Skeletal muscle tissue (tissue), 4 donors: ENCODE measurements around the gene ZSCAN23. TPM values are rescaled to one million over a fixed set of nuclear protein-coding genes. Genes with fewer than 3 reads are reported as not detected.
"Not testable (repeated sequence)": the region's sequence is repeated elsewhere in the genome, so short reads cannot be mapped to it uniquely, and the experiment has no call there.

Source experiments
- H3K27ac ChIP-seq: one replicate; pipeline ENCODE4 v1.7.0; 2013; ENCODE audit warnings: mild to moderate bottlenecking, low read depth, low read length, inconsistent platforms
- H3K27me3 ChIP-seq, 3 donors: one replicate each; pipeline ENCODE4 v1.7.0; 2013; ENCODE audit warnings: low read length in 3 of 3; ENCODE audit not compliant: control insufficient read depth in 3 of 3, insufficient read depth in 3 of 3
- H3K36me3 ChIP-seq, 3 donors: one replicate each; pipeline ENCODE4 v1.7.0; 2013; ENCODE audit warnings: low read length in 3 of 3; ENCODE audit not compliant: control insufficient read depth in 3 of 3, insufficient read depth in 3 of 3
- H3K4me1 ChIP-seq, 3 donors: one replicate each; pipeline ENCODE4 v1.7.0; 2013; ENCODE audit warnings: low read length in 3 of 3, mild to moderate bottlenecking in 3 of 3; ENCODE audit not compliant: control insufficient read depth in 3 of 3, insufficient read depth in 3 of 3
- H3K4me3 ChIP-seq, 3 donors: one replicate each; pipeline ENCODE4 v1.7.0; 2013; ENCODE audit warnings: low read length in 3 of 3
- H3K9ac ChIP-seq, 3 donors: one replicate each; pipeline ENCODE4 v1.7.0; 2013; ENCODE audit warnings: low read length in 3 of 3, mild to moderate bottlenecking in 3 of 3, moderate library complexity in 2 of 3, low read depth in 1 of 3
- H3K9me3 ChIP-seq, 3 donors: one replicate each; pipeline ENCODE4 v1.7.0; 2013; ENCODE audit warnings: low read length in 3 of 3; ENCODE audit not compliant: control insufficient read depth in 3 of 3
- total RNA-seq: library from RNA; depleted of rRNA; stranded (reverse); fragments of >200 nt; gene quantifications from one replicate; pipeline ENCODE4 v1.2.3, GENCODE V29; 2014
- donor health status: Osteomylitis.

ZSCAN23 gene
- total RNA-seq, 1 donor from 2014 or later, result 4.7 TPM

- H3K27me3 ChIP-seq, result peaks cover 12 to 32% (median 12%) of the 10 kb centered on the region in 3 donors
- H3K4me3 ChIP-seq, result no peak overlapping the region
- H3K9me3 ChIP-seq, result peaks cover 0 to 3% (median 2%) of the 10 kb centered on the region in 3 donors
- H3K4me1 ChIP-seq, result no peaks in the 10 kb centered on the region
- no peak overlapping the region for H3K27ac ChIP-seq
- no peaks in the 10 kb centered on the region for H3K36me3 ChIP-seq
- no peak overlapping the region for H3K9ac ChIP-seq
Measured at GRCh38 chr6:28478518-28478917, 35.2 kb upstream of the ZSCAN23 start.

DNA sequence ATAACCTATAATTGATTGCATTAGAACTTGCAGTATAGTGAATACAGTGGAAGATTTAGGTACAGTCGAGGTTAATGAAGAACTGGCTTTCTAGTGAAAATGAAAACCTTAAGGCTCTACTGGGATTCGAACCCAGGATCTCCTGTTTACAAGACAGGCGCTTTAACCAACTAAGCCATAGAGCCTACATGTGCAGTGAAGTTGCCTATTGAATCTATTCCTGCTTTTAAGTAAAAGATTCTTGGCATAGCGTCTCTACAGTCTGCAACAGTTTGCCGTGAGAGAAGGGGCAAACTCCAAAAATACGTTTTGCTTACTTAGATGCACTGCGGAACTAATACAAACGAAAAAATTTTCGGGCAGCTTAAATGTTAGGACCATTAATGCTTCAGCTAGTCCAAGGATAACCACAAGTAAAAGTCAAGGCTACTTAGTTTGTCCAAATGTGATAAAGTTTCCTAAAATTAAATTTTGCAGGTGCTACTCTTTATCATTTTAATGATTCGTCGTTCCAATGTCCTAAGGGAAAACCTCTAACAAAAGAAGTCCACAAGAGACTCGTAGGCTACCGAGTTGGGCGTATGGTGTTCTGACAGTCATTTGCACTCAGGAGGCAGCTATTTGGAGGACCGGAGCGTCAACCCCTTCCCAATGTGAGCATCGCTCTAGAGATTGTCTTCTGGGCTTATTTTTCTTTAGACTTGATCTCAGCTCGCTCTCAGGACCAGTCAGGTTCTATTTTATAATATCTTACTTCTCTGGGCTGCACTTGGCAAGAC lies 31.3 kb upstream of the ZSCAN23 start:
- no peaks in the 10 kb centered on the region for H3K36me3 ChIP-seq
- H3K27me3 ChIP-seq, result peaks cover 6 to 15% (median 8%) of the 10 kb centered on the region in 3 donors
- no peak overlapping the region for H3K27ac ChIP-seq
- H3K9ac ChIP-seq, result no peak overlapping the region
- H3K9me3 ChIP-seq, result peaks cover 0 to 2% (median 0%) of the 10 kb centered on the region in 3 donors
- H3K4me3 ChIP-seq, result no peak overlapping the region
- no peaks in the 10 kb centered on the region for H3K4me1 ChIP-seq

DNA sequence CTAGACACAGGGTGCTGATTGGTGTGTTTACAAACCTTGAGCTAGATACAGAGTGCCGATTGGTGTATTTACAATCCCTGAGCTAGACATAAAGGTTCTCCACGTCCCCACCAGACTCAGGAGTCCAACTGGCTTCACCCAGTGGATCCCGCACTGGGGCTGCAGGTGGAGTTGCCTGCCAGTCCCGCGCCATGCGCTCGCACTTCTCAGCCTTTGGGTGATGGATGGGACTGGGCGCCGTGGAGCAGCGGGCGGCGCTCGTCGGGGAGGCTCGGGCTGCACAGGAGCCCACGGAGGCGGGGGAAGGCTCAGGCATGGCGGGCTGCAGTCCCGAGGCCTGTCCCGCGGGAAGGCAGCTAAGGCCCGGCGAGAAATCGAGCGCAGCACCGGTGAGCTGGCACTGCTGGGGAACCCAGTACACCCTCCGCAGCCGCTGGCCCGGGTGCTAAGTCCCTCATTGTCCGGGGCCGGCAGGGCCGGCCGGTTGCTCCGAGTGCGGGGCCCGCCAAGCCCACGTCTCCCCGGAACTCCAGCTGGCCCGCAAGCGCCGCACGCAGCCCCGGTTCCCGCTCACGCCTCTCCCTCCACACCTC lies 26.0 kb upstream of the ZSCAN23 start:
- H3K27me3 ChIP-seq, H3K27ac ChIP-seq, H3K36me3 ChIP-seq, H3K4me1 ChIP-seq, H3K4me3 ChIP-seq, H3K9me3 ChIP-seq, H3K9ac ChIP-seq: not testable (repeated sequence)

- no peaks in the 10 kb centered on the region for H3K9me3 ChIP-seq
- no peak overlapping the region for H3K4me3 ChIP-seq
- H3K9ac ChIP-seq, result no peak overlapping the region
- no peaks in the 10 kb centered on the region for H3K36me3 ChIP-seq
- no peaks in the 10 kb centered on the region for H3K4me1 ChIP-seq
- H3K27ac ChIP-seq, result no peak overlapping the region
- H3K27me3 ChIP-seq, result peaks cover 0 to 3% (median 0%) of the 10 kb centered on the region in 3 donors
Measured at GRCh38 chr6:28468056-28468455, 24.8 kb upstream of the ZSCAN23 start.

- no peak overlapping the region for H3K27ac ChIP-seq
- peaks cover 0 to 8% (median 0%) of the 10 kb centered on the region in 3 donors for H3K27me3 ChIP-seq
- H3K9me3 ChIP-seq, result peaks cover 0 to 2% (median 0%) of the 10 kb centered on the region in 3 donors
- no peaks in the 10 kb centered on the region for H3K36me3 ChIP-seq
- no peaks in the 10 kb centered on the region for H3K4me1 ChIP-seq
- no peak overlapping the region for H3K9ac ChIP-seq
- no peak overlapping the region for H3K4me3 ChIP-seq
Measured at GRCh38 chr6:28462401-28462800, 19.1 kb upstream of the ZSCAN23 start.

GRCh38 chr6:28458568-28458967 lies 15.3 kb upstream of the ZSCAN23 start:
- H3K27ac ChIP-seq, result no peak overlapping the region
- peaks cover 0 to 2% (median 0%) of the 10 kb centered on the region in 3 donors for H3K9me3 ChIP-seq
- H3K4me1 ChIP-seq, result no peaks in the 10 kb centered on the region
- H3K36me3 ChIP-seq, result no peaks in the 10 kb centered on the region
- no peak overlapping the region for H3K4me3 ChIP-seq
- no peak overlapping the region for H3K9ac ChIP-seq
- peaks cover 6 to 15% (median 12%) of the 10 kb centered on the region in 3 donors for H3K27me3 ChIP-seq

- H3K9ac ChIP-seq, result no peak overlapping the region
- no peak overlapping the region for H3K4me3 ChIP-seq
- H3K27me3 ChIP-seq, result peaks cover 7 to 22% (median 11%) of the 10 kb centered on the region in 3 donors
- peaks cover 0 to 4% (median 2%) of the 10 kb centered on the region in 3 donors for H3K9me3 ChIP-seq
- no peaks in the 10 kb centered on the region for H3K36me3 ChIP-seq
- no peak overlapping the region for H3K27ac ChIP-seq
- no peaks in the 10 kb centered on the region for H3K4me1 ChIP-seq
Measured at GRCh38 chr6:28449056-28449455, 5.8 kb upstream of the ZSCAN23 start.

DNA sequence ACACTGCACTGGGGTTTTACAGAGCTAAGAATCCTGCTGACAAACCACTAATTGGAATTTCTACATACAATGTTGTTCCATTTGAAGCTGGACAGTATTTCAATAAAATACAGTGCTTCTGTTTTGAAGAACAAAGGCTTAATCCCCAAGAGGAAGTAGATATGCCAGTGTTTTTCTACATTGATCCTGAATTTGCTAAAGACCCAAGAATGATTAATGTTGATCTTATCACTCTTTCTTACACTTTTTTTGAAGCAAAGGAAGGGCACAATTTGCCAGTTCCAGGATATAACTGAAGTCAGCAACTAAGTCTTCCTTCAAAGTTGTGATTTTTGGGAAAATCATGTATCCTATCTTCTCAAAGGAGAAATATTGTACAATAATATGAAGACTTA lies 4.2 kb upstream of the ZSCAN23 start:
- H3K4me3 ChIP-seq, H3K36me3 ChIP-seq, H3K9ac ChIP-seq, H3K27ac ChIP-seq, H3K9me3 ChIP-seq, H3K4me1 ChIP-seq: not testable (repeated sequence)
- peaks cover 10 to 28% (median 15%) of the 10 kb centered on the region in 3 donors for H3K27me3 ChIP-seq

- H3K27ac ChIP-seq, result no peak overlapping the region
- peak overlapping the region in 2 of 3 donors; percentile 29 to 32 for H3K4me3 ChIP-seq
- H3K27me3 ChIP-seq, result peaks cover 10 to 28% (median 15%) of the 10 kb centered on the region in 3 donors
- H3K9ac ChIP-seq, result no peak overlapping the region
- H3K9me3 ChIP-seq, result peaks cover 0 to 5% (median 2%) of the 10 kb centered on the region in 3 donors
- no peaks in the 10 kb centered on the region for H3K36me3 ChIP-seq
- peaks cover 0 to 4% (median 2%) of the 10 kb centered on the region in 3 donors for H3K4me1 ChIP-seq
Measured at GRCh38 chr6:28446818-28447511, 3.7 kb upstream of the ZSCAN23 start.

- peaks cover 10 to 26% (median 15%) of the 10 kb centered on the region in 3 donors for H3K27me3 ChIP-seq
- H3K36me3 ChIP-seq, H3K4me3 ChIP-seq, H3K27ac ChIP-seq, H3K9me3 ChIP-seq, H3K9ac ChIP-seq, H3K4me1 ChIP-seq: not testable (repeated sequence)
Measured at GRCh38 chr6:28444759-28445158, 1.5 kb upstream of the ZSCAN23 start.
